Kasumi-1 (cell line): ENCODE data around the gene AMIGO1.
A peak's percentile ranks its signal among the peaks of the same experiment; 100 is the strongest.

Experiments used
- DNase-seq, 2 experiments: peaks; one replicate each; lab custom pipeline; 2025; lab: John Stamatoyannopoulos, UW

Gene AMIGO1

GRCh38 chr1:109532365-109533136 is 23.0 kb upstream of the AMIGO1 start:
- DNase-seq = peak; percentile 79 to 86

- DNase-seq = no peak
Measured at GRCh38 chr1:109531826-109532364, 22.4 kb upstream of the AMIGO1 start.

GRCh38 chr1:109531380-109531779 is 21.9 kb upstream of the AMIGO1 start:
- DNase-seq = no peak

- no peak for DNase-seq
Measured at GRCh38 chr1:109530457-109531087, 21.0 kb upstream of the AMIGO1 start.

GRCh38 chr1:109529881-109530456 is 20.4 kb upstream of the AMIGO1 start:
- DNase-seq = no peak

- DNase-seq = no peak
Measured at GRCh38 chr1:109528712-109529111, 19.2 kb upstream of the AMIGO1 start.

GRCh38 chr1:109527846-109528695 is 18.5 kb upstream of the AMIGO1 start:
- no peak for DNase-seq

GRCh38 chr1:109527098-109527811 is 17.7 kb upstream of the AMIGO1 start:
- no peak for DNase-seq

GRCh38 chr1:109523706-109524105 is 14.2 kb upstream of the AMIGO1 start:
- DNase-seq = no peak

- DNase-seq = no peak
Measured at GRCh38 chr1:109522026-109522425, 12.5 kb upstream of the AMIGO1 start.

GRCh38 chr1:109521002-109521951 is 11.8 kb upstream of the AMIGO1 start:
- DNase-seq = no peak

- no peak for DNase-seq
Measured at GRCh38 chr1:109517337-109517736, 7.8 kb upstream of the AMIGO1 start.

GRCh38 chr1:109516872-109517271 is 7.3 kb upstream of the AMIGO1 start:
- DNase-seq = no peak

- no peak for DNase-seq
Measured at GRCh38 chr1:109514846-109515245, 5.3 kb upstream of the AMIGO1 start.

- DNase-seq = no peak
Measured at GRCh38 chr1:109513110-109513710, 3.7 kb upstream of the AMIGO1 start.

GRCh38 chr1:109508873-109509175 is 703 bp downstream of the AMIGO1 start:
- no peak for DNase-seq

GRCh38 chr1:109508001-109508872 is 1.3 kb downstream of the AMIGO1 start:
- no peak for DNase-seq

- DNase-seq = no peak
Measured at GRCh38 chr1:109504974-109505373, 4.6 kb downstream of the AMIGO1 start.

- DNase-seq = no peak
Measured at GRCh38 chr1:109503935-109504334, 5.6 kb downstream of the AMIGO1 start.
